Activated CD4-positive, alpha-beta T cell treated with anti-CD3 and anti-CD28 coated beads, Interleukin-2, amount 50 U/mL, for 48 hours (primary cell): ENCODE measurements around the gene EREG.

ENCODE experiments used
- DNase-seq, 2 experiments: peaks; one replicate each; pipeline ENCODE4 v3.0.0-alpha.2; 2020

EREG gene

GRCh38 chr4:74353858-74354257 lies 11.1 kb upstream of the EREG start:
- DNase-seq: no peak

- no peak for DNase-seq
Observed at GRCh38 chr4:74357965-74358364, 7.0 kb upstream of the EREG start.

- DNase-seq: no peak
Observed at GRCh38 chr4:74361671-74362070, 3.3 kb upstream of the EREG start.

- DNase-seq: no peak
Observed at GRCh38 chr4:74362347-74362746, 2.6 kb upstream of the EREG start.

GRCh38 chr4:74364256-74364651 lies 691 bp upstream of the EREG start:
- no peak for DNase-seq

- DNase-seq: no peak
Observed at GRCh38 chr4:74365761-74366160, 816 bp downstream of the EREG start.

- DNase-seq: no peak
Observed at GRCh38 chr4:74366367-74366911, 1.5 kb downstream of the EREG start.

GRCh38 chr4:74367656-74368290 lies 2.8 kb downstream of the EREG start:
- DNase-seq: no peak

- DNase-seq: no peak
Observed at GRCh38 chr4:74368596-74368995, 3.7 kb downstream of the EREG start.

- no peak for DNase-seq
Observed at GRCh38 chr4:74369855-74370254, 4.9 kb downstream of the EREG start.

- DNase-seq: peak in 1 of 2 experiments; percentile 17
Observed at GRCh38 chr4:74370912-74371311, 6.0 kb downstream of the EREG start.

- no peak for DNase-seq
Observed at GRCh38 chr4:74374128-74374527, 9.2 kb downstream of the EREG start.

GRCh38 chr4:74374561-74375327 lies 9.8 kb downstream of the EREG start:
- peak in 1 of 2 experiments; percentile 29 for DNase-seq

- no peak for DNase-seq
Observed at GRCh38 chr4:74375824-74376426, 11.0 kb downstream of the EREG start.

- DNase-seq: no peak
Observed at GRCh38 chr4:74376888-74377483, 12.0 kb downstream of the EREG start.

- no peak for DNase-seq
Observed at GRCh38 chr4:74377714-74378113, 12.8 kb downstream of the EREG start.

GRCh38 chr4:74378573-74378972 lies 13.6 kb downstream of the EREG start:
- DNase-seq: no peak

- DNase-seq: no peak
Observed at GRCh38 chr4:74379912-74380311, 15.0 kb downstream of the EREG start.

- no peak for DNase-seq
Observed at GRCh38 chr4:74385386-74385785, 20.4 kb downstream of the EREG start.

- no peak for DNase-seq
Observed at GRCh38 chr4:74386159-74386558, 21.2 kb downstream of the EREG start.

GRCh38 chr4:74387790-74388189 lies 22.8 kb downstream of the EREG start:
- DNase-seq: no peak

GRCh38 chr4:74389494-74389893 lies 24.5 kb downstream of the EREG start:
- no peak for DNase-seq

GRCh38 chr4:74390677-74391076 lies 25.7 kb downstream of the EREG start:
- no peak for DNase-seq

GRCh38 chr4:74391346-74391745 lies 26.4 kb downstream of the EREG start:
- DNase-seq: no peak
